Erythroblast (primary cell): ENCODE data around the gene PLCB4.

Experiments used
- GATA1 ChIP-seq: IDR thresholded peaks from 2 replicates; pipeline ENCODE4 v1.6.1; 2011; ENCODE audit warnings: low read depth, mild to moderate bottlenecking, control low read depth, low read length, moderate library complexity
- POLR2A ChIP-seq: IDR thresholded peaks from 2 replicates; pipeline ENCODE4 v1.6.1; 2011; ENCODE audit warnings: mild to moderate bottlenecking, low read length

DNA sequence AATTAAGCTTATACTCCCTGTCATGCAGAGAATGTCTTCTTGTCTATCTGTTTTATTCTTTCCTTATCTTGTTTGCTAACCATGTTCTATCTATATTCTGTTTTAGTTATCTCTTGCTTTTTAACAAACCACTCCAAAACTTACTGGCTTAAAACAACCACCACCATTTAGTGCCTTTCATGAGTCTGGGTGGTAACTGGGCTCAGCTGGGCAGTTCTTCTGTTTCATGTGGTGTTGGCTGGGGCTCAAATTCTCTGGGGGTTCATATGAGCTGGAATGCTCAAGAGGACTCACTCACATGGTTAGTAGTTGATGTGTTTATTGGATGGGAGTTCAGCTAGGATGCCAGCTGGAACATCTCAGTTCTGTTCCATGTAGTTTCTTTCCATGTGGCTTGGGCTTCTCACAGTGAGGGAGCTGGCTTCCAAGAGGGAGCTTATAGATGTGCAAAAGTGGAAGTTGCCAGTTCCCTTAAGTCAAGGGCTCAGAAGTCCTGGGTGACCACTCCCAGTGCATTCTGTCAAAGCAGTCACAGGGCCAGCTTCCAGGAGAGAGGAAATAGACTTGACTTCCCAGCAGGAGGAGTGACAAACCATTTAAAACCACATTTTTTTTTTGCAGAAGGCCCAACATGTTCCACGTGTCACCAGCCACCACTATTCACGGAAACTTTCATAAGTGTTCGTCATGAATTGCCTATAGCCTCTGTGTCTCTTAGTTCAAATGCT lies 70.4 kb downstream of the PLCB4 start:
- TF ChIP-seq POLR2A (no peak), GATA1 (no peak)
